ENCODE measurements around the gene MAP3K21. TPM values are rescaled to one million over a fixed set of nuclear protein-coding genes. Genes with fewer than 3 reads are reported as not detected.

Gene MAP3K21
- total RNA-seq, 1 donor from 2014 or later = 4.1 TPM

Other genes starting within 250 kb of the MAP3K21 start
- gene PCNX2, start 32.0 kb upstream of the MAP3K21 start, total RNA-seq = 175 TPM

All from occipital lobe (tissue), 1 donor.